Measurements from ENCODE around the gene HMGA1.

The HMGA1 gene

GRCh38 chr6:34213772-34214171, 22.9 kb upstream of the HMGA1 start:
- no peak overlapping the region for H3K4me3 ChIP-seq
- no peak overlapping the region for H3K27ac ChIP-seq
- TF ChIP-seq POLR2AphosphoS5 (IDR thresholded peaks at IDR 0.05; ENCODE audit: borderline replicate concordance, low read depth, low read length), result no peak
- TF ChIP-seq EZH2 (IDR thresholded peaks at IDR 0.05), result no peak
- TF ChIP-seq FOXP2 (optimal IDR thresholded peaks at IDR 0.05; ENCODE audit: control extremely low read depth, extremely low read length, insufficient read depth), result no peak
- H3K9me3 ChIP-seq (ENCODE audit: low read depth, low read length), result no peaks in the 10 kb centered on the region
- DNase-seq (ENCODE audit: low read depth, low spot score), result no peak
- H3K9ac ChIP-seq (ENCODE audit: insufficient read length), result no peak overlapping the region
- no peaks in the 10 kb centered on the region for H3K36me3 ChIP-seq (ENCODE audit: insufficient read depth, low read length)

GRCh38 chr6:34218691-34219090, 18.0 kb upstream of the HMGA1 start:
- H3K36me3 ChIP-seq (ENCODE audit: insufficient read depth, low read length), result no peaks in the 10 kb centered on the region
- TF ChIP-seq FOXP2 (optimal IDR thresholded peaks at IDR 0.05; ENCODE audit: control extremely low read depth, extremely low read length, insufficient read depth) (no peak), POLR2AphosphoS5 (IDR thresholded peaks at IDR 0.05; ENCODE audit: borderline replicate concordance, low read depth, low read length) (no peak), EZH2 (IDR thresholded peaks at IDR 0.05) (no peak)
- H3K4me3 ChIP-seq, result no peak overlapping the region
- no peaks in the 10 kb centered on the region for H3K9me3 ChIP-seq (ENCODE audit: low read depth, low read length)
- no peak overlapping the region for H3K27ac ChIP-seq
- H3K9ac ChIP-seq (ENCODE audit: insufficient read length), result no peak overlapping the region
- no peak for DNase-seq (ENCODE audit: low read depth, low spot score)

DNA sequence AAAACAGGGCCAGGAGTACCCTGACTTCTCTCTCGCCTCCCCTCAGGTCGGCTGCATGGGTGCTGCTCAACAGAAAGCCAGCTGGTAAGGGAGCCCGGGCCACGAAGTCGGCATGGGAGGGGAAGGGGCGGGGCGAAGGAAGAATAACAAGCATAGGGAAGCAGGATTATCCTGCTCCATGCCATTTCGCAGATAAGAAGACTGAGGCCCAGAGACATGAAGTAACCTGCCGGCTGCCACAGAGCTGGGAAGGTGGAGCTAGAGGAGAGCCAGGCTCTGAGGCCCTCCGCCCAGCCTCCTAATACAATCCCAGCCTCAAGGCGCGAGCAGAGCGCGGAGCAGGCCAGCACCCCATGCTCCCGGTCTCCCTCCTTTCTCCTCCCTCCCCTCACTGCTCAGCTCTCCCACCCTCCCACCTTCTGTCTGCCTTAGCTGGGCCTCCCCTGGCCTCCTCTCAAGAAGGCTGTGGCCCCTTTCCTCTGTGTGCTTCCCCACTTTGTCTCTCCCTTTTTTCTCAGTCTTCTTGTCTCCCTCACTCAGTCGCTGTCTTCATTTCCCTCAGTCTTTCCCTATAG, 13.2 kb upstream of the HMGA1 start:
- TF ChIP-seq FOXP2 (optimal IDR thresholded peaks at IDR 0.05; ENCODE audit: control extremely low read depth, extremely low read length, insufficient read depth), result no peak
- TF ChIP-seq EZH2 (IDR thresholded peaks at IDR 0.05), result no peak
- no peak; the same call in 1 of the 2 replicates for TF ChIP-seq POLR2AphosphoS5 (IDR thresholded peaks at IDR 0.05; ENCODE audit: borderline replicate concordance, low read depth, low read length)
- DNase-seq (ENCODE audit: low read depth, low spot score), result no peak
- peak overlapping the region; percentile 51; the same call in 1 of the 2 replicates for H3K27ac ChIP-seq

GRCh38 chr6:34223956-34224940, 12.4 kb upstream of the HMGA1 start:
- DNase-seq (ENCODE audit: low read depth, low spot score), result peak; percentile 45
- Histone ChIP-seq H3K9ac (ENCODE audit: insufficient read length) (peak overlapping the region; percentile 83), H3K27ac (peak overlapping the region; percentile 86)

More for the DNA sequence above, 13.2 kb upstream of the HMGA1 start:
- H3K9ac ChIP-seq (ENCODE audit: insufficient read length), result peak overlapping the region; percentile 7
- peak overlapping the region; percentile 42 for H3K4me3 ChIP-seq
- no peaks in the 10 kb centered on the region for H3K9me3 ChIP-seq (ENCODE audit: low read depth, low read length)
- no peaks in the 10 kb centered on the region for H3K36me3 ChIP-seq (ENCODE audit: insufficient read depth, low read length)

GRCh38 chr6:34225551-34225950, 11.1 kb upstream of the HMGA1 start:
- no peaks in the 10 kb centered on the region for H3K36me3 ChIP-seq (ENCODE audit: insufficient read depth, low read length)
- no peak for DNase-seq (ENCODE audit: low read depth, low spot score)
- no peak overlapping the region for H3K27ac ChIP-seq
- H3K4me3 ChIP-seq, result no peak overlapping the region
- H3K9me3 ChIP-seq (ENCODE audit: low read depth, low read length), result no peaks in the 10 kb centered on the region
- no peak for TF ChIP-seq FOXP2 (optimal IDR thresholded peaks at IDR 0.05; ENCODE audit: control extremely low read depth, extremely low read length, insufficient read depth)
- TF ChIP-seq POLR2AphosphoS5 (IDR thresholded peaks at IDR 0.05; ENCODE audit: borderline replicate concordance, low read depth, low read length), result no peak
- TF ChIP-seq EZH2 (IDR thresholded peaks at IDR 0.05), result no peak
- no peak overlapping the region for H3K9ac ChIP-seq (ENCODE audit: insufficient read length)

More at GRCh38 chr6:34223956-34224940, 12.4 kb upstream of the HMGA1 start:
- TF ChIP-seq FOXP2 (optimal IDR thresholded peaks at IDR 0.05; ENCODE audit: control extremely low read depth, extremely low read length, insufficient read depth), result peak; percentile 30
- TF ChIP-seq EZH2 (IDR thresholded peaks at IDR 0.05), result no peak
- TF ChIP-seq POLR2AphosphoS5 (IDR thresholded peaks at IDR 0.05; ENCODE audit: borderline replicate concordance, low read depth, low read length), result peak; percentile 86; the same call in 1 of the 2 replicates
- H3K4me3 ChIP-seq, result peak overlapping the region; percentile 76
- H3K9me3 ChIP-seq (ENCODE audit: low read depth, low read length), result no peaks in the 10 kb centered on the region
- no peaks in the 10 kb centered on the region for H3K36me3 ChIP-seq (ENCODE audit: insufficient read depth, low read length)

- H3K9ac ChIP-seq (ENCODE audit: insufficient read length), result no peak overlapping the region
- TF ChIP-seq POLR2AphosphoS5 (IDR thresholded peaks at IDR 0.05; ENCODE audit: borderline replicate concordance, low read depth, low read length) (no peak), FOXP2 (optimal IDR thresholded peaks at IDR 0.05; ENCODE audit: control extremely low read depth, extremely low read length, insufficient read depth) (no peak), EZH2 (IDR thresholded peaks at IDR 0.05) (no peak)
These were observed 10.6 kb upstream of the HMGA1 start for GRCh38 chr6:34226066-34226465.

DNA sequence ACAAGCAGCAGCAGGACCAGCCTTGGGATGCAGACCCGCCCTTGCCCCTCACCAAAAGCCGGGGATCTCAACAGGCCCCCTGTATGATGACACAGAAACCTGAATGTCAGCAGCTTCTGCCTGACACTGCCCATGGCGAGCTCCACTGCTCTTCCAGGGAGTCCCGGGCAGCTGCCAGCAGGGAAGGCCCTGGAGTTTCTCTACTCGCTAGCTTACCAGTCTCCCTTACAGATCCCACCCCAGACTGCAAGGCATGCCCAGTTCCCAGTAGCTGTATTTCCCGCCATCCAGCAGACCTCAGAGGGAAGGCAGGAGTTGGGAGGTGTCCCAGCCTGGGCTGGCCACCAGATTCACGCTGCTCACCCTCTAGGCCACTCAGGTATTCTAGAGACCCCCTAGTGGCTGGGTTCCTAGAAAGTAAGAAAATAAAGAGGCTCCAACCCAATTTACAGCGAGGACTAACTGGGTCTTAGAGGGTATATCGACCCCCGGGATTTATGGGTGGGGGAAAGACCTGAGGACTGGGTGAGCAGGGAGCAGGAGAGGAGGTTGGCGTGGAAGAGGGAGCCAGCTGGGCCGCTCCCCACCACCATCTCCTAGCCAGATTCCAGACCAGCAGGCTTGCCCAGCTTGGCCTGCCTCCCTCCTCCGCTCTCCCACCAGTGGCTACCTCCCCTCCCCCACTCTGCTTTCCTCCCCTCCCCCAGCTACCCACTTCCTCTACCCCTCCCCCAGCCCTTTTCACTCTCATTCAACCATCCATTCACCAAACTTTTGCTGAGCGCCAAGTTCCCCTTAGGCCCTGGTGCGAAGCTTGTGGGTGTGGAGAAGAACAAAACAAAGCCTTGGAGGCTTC, 9.7 kb upstream of the HMGA1 start:
- no peak for DNase-seq (ENCODE audit: low read depth, low spot score)
- Histone ChIP-seq H3K36me3 (ENCODE audit: insufficient read depth, low read length) (no peaks in the 10 kb centered on the region), H3K4me3 (no peak overlapping the region), H3K27ac (no peak overlapping the region), H3K9ac (ENCODE audit: insufficient read length) (no peak overlapping the region), H3K9me3 (ENCODE audit: low read depth, low read length) (no peaks in the 10 kb centered on the region)
- no peak for TF ChIP-seq FOXP2 (optimal IDR thresholded peaks at IDR 0.05; ENCODE audit: control extremely low read depth, extremely low read length, insufficient read depth)
- TF ChIP-seq POLR2AphosphoS5 (IDR thresholded peaks at IDR 0.05; ENCODE audit: borderline replicate concordance, low read depth, low read length), result no peak
- no peak for TF ChIP-seq EZH2 (IDR thresholded peaks at IDR 0.05)

More at GRCh38 chr6:34226066-34226465, 10.6 kb upstream of the HMGA1 start:
- Histone ChIP-seq H3K4me3 (no peak overlapping the region), H3K36me3 (ENCODE audit: insufficient read depth, low read length) (no peaks in the 10 kb centered on the region), H3K9me3 (ENCODE audit: low read depth, low read length) (no peaks in the 10 kb centered on the region), H3K27ac (no peak overlapping the region)
- DNase-seq (ENCODE audit: low read depth, low spot score), result no peak
